IgD-negative memory B cell (primary cell): ENCODE results near the gene COQ2. TPM values are rescaled to one million over a fixed set of nuclear protein-coding genes. Genes with fewer than 3 reads are reported as not detected.

ENCODE experiments used
- H3K27ac Mint-ChIP-seq, 3 donors: one replicate each; pipeline ENCODE4 v1.8.0; 2020 to 2022; ENCODE audit warnings: mild to moderate bottlenecking in 3 of 3, mixed read lengths in 3 of 3, moderate library complexity in 1 of 3
- H3K27me3 Mint-ChIP-seq: one replicate; pipeline ENCODE4 v1.8.0; 2021; ENCODE audit warnings: mixed read lengths
- H3K36me3 Mint-ChIP-seq: one replicate; pipeline ENCODE4 v1.8.0; 2020; ENCODE audit warnings: mild to moderate bottlenecking, mixed read lengths
- H3K4me1 Mint-ChIP-seq, 3 donors: one replicate each; pipeline ENCODE4 v1.8.0; 2020 to 2022; ENCODE audit warnings: mixed read lengths in 3 of 3, mild to moderate bottlenecking in 1 of 3
- H3K4me3 Mint-ChIP-seq, 4 donors: one replicate each; pipeline ENCODE4 v1.8.0; 2020 to 2022; ENCODE audit warnings: mild to moderate bottlenecking in 4 of 4, mixed read lengths in 4 of 4, moderate library complexity in 3 of 4
- H3K9me3 Mint-ChIP-seq, 3 donors: one replicate each; pipeline ENCODE4 v1.8.0; 2020 to 2021; ENCODE audit warnings: mixed read lengths in 3 of 3, mild to moderate bottlenecking in 1 of 3
- polyA plus RNA-seq: library from polyadenylated mRNA; unstranded; fragments of 300-500 nt; fragmentation: Illumina TruSeq; gene quantifications from one replicate; pipeline ENCODE4 v1.2.3, GENCODE V29; 2021

The COQ2 gene
- polyA plus RNA-seq, 1 donor from 2014 or later: 9.8 TPM

GRCh38 chr4:83267121-83267829, 17.3 kb downstream of the COQ2 start:
- H3K9me3 Mint-ChIP-seq: no peaks in the 10 kb centered on the region
- no peaks in the 10 kb centered on the region for H3K27me3 Mint-ChIP-seq
- H3K4me1 Mint-ChIP-seq: peaks cover 8 to 24% (median 8%) of the 10 kb centered on the region in 3 donors
- no peak overlapping the region for H3K27ac Mint-ChIP-seq
- H3K36me3 Mint-ChIP-seq: peaks cover 3% of the 10 kb centered on the region
- no peak overlapping the region for H3K4me3 Mint-ChIP-seq

GRCh38 chr4:83266689-83267088, 17.9 kb downstream of the COQ2 start:
- peaks cover 6 to 24% (median 8%) of the 10 kb centered on the region in 3 donors for H3K4me1 Mint-ChIP-seq

GRCh38 chr4:83263106-83263505, 21.5 kb downstream of the COQ2 start:
- no peaks in the 10 kb centered on the region for H3K27me3 Mint-ChIP-seq
- peak overlapping the region in 1 of 3 donors; percentile 91 for H3K27ac Mint-ChIP-seq
- H3K9me3 Mint-ChIP-seq: no peaks in the 10 kb centered on the region
- H3K4me1 Mint-ChIP-seq: peaks cover 17 to 37% (median 26%) of the 10 kb centered on the region in 3 donors
- H3K36me3 Mint-ChIP-seq: peaks cover 3% of the 10 kb centered on the region
- H3K4me3 Mint-ChIP-seq: no peak overlapping the region

More at GRCh38 chr4:83266689-83267088, 17.9 kb downstream of the COQ2 start:
- Mint-ChIP-seq H3K4me3 (no peak overlapping the region), H3K27me3 (no peaks in the 10 kb centered on the region), H3K36me3 (peaks cover 3% of the 10 kb centered on the region), H3K27ac (no peak overlapping the region), H3K9me3 (no peaks in the 10 kb centered on the region)

- H3K4me3 Mint-ChIP-seq: no peak overlapping the region
- peaks cover 3% of the 10 kb centered on the region for H3K36me3 Mint-ChIP-seq
- peak overlapping the region in 1 of 3 donors; percentile 91 for H3K27ac Mint-ChIP-seq
- no peaks in the 10 kb centered on the region for H3K9me3 Mint-ChIP-seq
- peaks cover 19 to 37% (median 28%) of the 10 kb centered on the region in 3 donors for H3K4me1 Mint-ChIP-seq
- no peaks in the 10 kb centered on the region for H3K27me3 Mint-ChIP-seq
Observed at GRCh38 chr4:83262682-83263081, 21.9 kb downstream of the COQ2 start.

- no peak overlapping the region for H3K27ac Mint-ChIP-seq
- H3K4me1 Mint-ChIP-seq: peaks cover 27 to 42% (median 32%) of the 10 kb centered on the region in 3 donors
- peaks cover 3% of the 10 kb centered on the region for H3K36me3 Mint-ChIP-seq
- no peaks in the 10 kb centered on the region for H3K27me3 Mint-ChIP-seq
- H3K9me3 Mint-ChIP-seq: no peaks in the 10 kb centered on the region
- no peak overlapping the region for H3K4me3 Mint-ChIP-seq
Observed at GRCh38 chr4:83261307-83261706, 23.3 kb downstream of the COQ2 start.

GRCh38 chr4:83259586-83259985, 25.0 kb downstream of the COQ2 start:
- peak overlapping the region in 2 of 4 donors; percentile 28 to 31 for H3K4me3 Mint-ChIP-seq
- no peaks in the 10 kb centered on the region for H3K9me3 Mint-ChIP-seq
- no peaks in the 10 kb centered on the region for H3K27me3 Mint-ChIP-seq
- peak overlapping the region in 2 of 3 donors; percentile 4 to 82 for H3K27ac Mint-ChIP-seq
- no peaks in the 10 kb centered on the region for H3K36me3 Mint-ChIP-seq
- H3K4me1 Mint-ChIP-seq: peaks cover 28 to 39% (median 36%) of the 10 kb centered on the region in 3 donors

GRCh38 chr4:83258461-83258860, 26.1 kb downstream of the COQ2 start:
- Mint-ChIP-seq H3K36me3 (no peaks in the 10 kb centered on the region), H3K9me3 (peaks cover 0 to 1% (median 0%) of the 10 kb centered on the region in 3 donors), H3K4me1 (peaks cover 30 to 45% (median 40%) of the 10 kb centered on the region in 3 donors), H3K4me3 (no peak overlapping the region), H3K27ac (peak overlapping the region; percentile 1 to 84 (median 1)), H3K27me3 (no peaks in the 10 kb centered on the region)

GRCh38 chr4:83257811-83258210, 26.8 kb downstream of the COQ2 start:
- peaks cover 35 to 48% (median 45%) of the 10 kb centered on the region in 3 donors for H3K4me1 Mint-ChIP-seq
- H3K27ac Mint-ChIP-seq: peak overlapping the region in 2 of 3 donors; percentile 1 to 84
- no peaks in the 10 kb centered on the region for H3K36me3 Mint-ChIP-seq
- H3K4me3 Mint-ChIP-seq: no peak overlapping the region
- no peaks in the 10 kb centered on the region for H3K27me3 Mint-ChIP-seq
- peaks cover 0 to 1% (median 0%) of the 10 kb centered on the region in 3 donors for H3K9me3 Mint-ChIP-seq

GRCh38 chr4:83255584-83255983, 29.0 kb downstream of the COQ2 start:
- Mint-ChIP-seq H3K27ac (no peak overlapping the region), H3K27me3 (no peaks in the 10 kb centered on the region), H3K4me1 (peaks cover 46 to 59% (median 49%) of the 10 kb centered on the region in 3 donors), H3K9me3 (peaks cover 0 to 1% (median 0%) of the 10 kb centered on the region in 3 donors), H3K4me3 (no peak overlapping the region), H3K36me3 (no peaks in the 10 kb centered on the region)

GRCh38 chr4:83252782-83253405, 31.7 kb downstream of the COQ2 start:
- H3K27me3 Mint-ChIP-seq: no peaks in the 10 kb centered on the region
- H3K27ac Mint-ChIP-seq: peak overlapping the region in 1 of 3 donors; percentile 23
- peaks cover 31 to 37% (median 32%) of the 10 kb centered on the region in 3 donors for H3K4me1 Mint-ChIP-seq
- peak overlapping the region in 2 of 4 donors; percentile 49 to 61 for H3K4me3 Mint-ChIP-seq
- H3K36me3 Mint-ChIP-seq: no peaks in the 10 kb centered on the region
- peaks cover 0 to 1% (median 1%) of the 10 kb centered on the region in 3 donors for H3K9me3 Mint-ChIP-seq

- Mint-ChIP-seq H3K36me3 (no peaks in the 10 kb centered on the region), H3K27me3 (no peaks in the 10 kb centered on the region), H3K27ac (no peak overlapping the region), H3K4me1 (peaks cover 20 to 33% (median 20%) of the 10 kb centered on the region in 3 donors), H3K4me3 (no peak overlapping the region), H3K9me3 (peaks cover 0 to 1% (median 1%) of the 10 kb centered on the region in 3 donors)
Observed at GRCh38 chr4:83251447-83251830, 33.2 kb downstream of the COQ2 start.

GRCh38 chr4:83250687-83251446, 33.7 kb downstream of the COQ2 start:
- Mint-ChIP-seq H3K4me3 (no peak overlapping the region), H3K9me3 (peaks cover 0 to 1% (median 1%) of the 10 kb centered on the region in 3 donors), H3K27ac (no peak overlapping the region), H3K27me3 (no peaks in the 10 kb centered on the region), H3K36me3 (no peaks in the 10 kb centered on the region), H3K4me1 (peaks cover 18 to 34% (median 18%) of the 10 kb centered on the region in 3 donors)

- H3K4me1 Mint-ChIP-seq: peaks cover 25 to 34% (median 29%) of the 10 kb centered on the region in 3 donors
- H3K27me3 Mint-ChIP-seq: peaks cover 2% of the 10 kb centered on the region
- H3K36me3 Mint-ChIP-seq: peaks cover 1% of the 10 kb centered on the region
- no peak overlapping the region for H3K4me3 Mint-ChIP-seq
- peaks cover 0 to 1% (median 0%) of the 10 kb centered on the region in 3 donors for H3K9me3 Mint-ChIP-seq
- peak overlapping the region in 1 of 3 donors; percentile 12 for H3K27ac Mint-ChIP-seq
Observed at GRCh38 chr4:83248486-83248885, 36.1 kb downstream of the COQ2 start.

- Mint-ChIP-seq H3K27me3 (peaks cover 2% of the 10 kb centered on the region), H3K9me3 (peaks cover 0 to 1% (median 0%) of the 10 kb centered on the region in 3 donors), H3K27ac (peak overlapping the region in 1 of 3 donors; percentile 12), H3K4me1 (peaks cover 20 to 28% (median 26%) of the 10 kb centered on the region in 3 donors), H3K4me3 (no peak overlapping the region), H3K36me3 (peaks cover 3% of the 10 kb centered on the region)
Observed at GRCh38 chr4:83247415-83248357, 36.9 kb downstream of the COQ2 start.
